HG02798 (cell line): ENCODE measurements around the gene BACH2.
A peak's percentile ranks its signal among the peaks of the same experiment; 100 is the strongest.
"Not testable (repeated sequence)": the region's sequence is repeated elsewhere in the genome, so short reads cannot be mapped to it uniquely, and the experiment has no call there.

Experiments
- ATAC-seq: cut with Tn5 transposase; IDR thresholded peaks from one replicate; pipeline ENCODE4 v1.9.1; 2021; ENCODE audit warnings: mild to moderate bottlenecking; ENCODE audit not compliant: unreplicated experiment, poor library complexity

The BACH2 gene

DNA sequence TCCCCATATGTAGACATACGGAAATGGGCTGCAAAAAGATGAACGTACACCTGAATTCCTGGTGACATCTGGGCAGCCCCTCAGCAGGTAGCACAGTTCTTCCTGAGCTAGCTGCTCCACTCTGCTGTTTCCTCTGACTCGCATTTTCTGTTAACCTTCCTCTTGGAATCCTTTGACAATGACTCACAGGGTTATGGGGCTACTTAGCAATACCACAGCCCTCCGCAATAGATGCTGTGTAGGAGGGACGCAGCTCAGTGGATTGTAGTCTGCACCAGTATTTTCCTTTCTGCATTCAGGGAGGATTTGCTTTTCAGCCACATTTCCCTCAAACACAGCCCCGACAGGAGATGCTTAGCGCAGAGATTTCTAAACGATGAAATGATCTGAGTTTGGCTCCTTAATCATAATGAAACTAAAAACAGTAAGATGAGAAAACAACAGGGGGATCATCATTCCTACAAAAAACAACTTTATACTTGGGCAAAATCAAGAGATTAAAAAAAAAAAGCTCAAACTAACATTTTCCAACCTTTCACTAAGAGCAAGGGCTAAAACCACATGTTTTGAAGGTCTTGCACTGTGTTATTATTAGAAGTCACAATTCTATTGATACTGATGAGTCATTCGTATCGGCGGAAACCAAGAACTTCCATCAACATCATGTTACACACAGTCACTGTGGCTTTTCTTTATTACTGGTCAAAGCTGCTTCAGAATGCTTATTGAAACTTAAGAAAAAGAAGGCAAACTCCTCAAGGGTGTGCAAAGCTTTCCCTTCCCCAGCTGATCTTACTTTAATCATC is 12.2 kb downstream of the BACH2 start:
- ATAC-seq, result peak; percentile 84

DNA sequence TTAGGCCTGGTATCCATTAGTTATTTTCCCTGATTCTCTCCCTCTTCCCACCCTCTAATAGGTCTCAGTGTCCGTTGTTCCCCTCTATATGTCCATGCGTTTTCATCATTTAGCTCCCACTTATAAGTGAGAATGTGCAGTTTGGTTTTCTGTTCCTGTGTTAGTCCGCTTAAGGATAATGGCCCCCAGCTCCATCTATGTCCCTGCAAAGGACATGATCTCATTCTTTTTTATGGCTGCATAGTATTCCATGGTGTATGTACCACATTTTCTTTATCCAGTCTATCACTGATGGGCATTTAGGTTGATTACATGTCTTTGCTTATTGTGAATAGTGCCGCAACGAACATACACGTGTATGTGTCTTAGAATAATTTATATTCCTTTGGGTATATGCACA is 14.4 kb downstream of the BACH2 start:
- not testable (repeated sequence) for ATAC-seq

- no peak for ATAC-seq
Measured at GRCh38 chr6:90278129-90278528, 18.5 kb downstream of the BACH2 start.

GRCh38 chr6:90277302-90278011 is 19.2 kb downstream of the BACH2 start:
- ATAC-seq, result no peak

- ATAC-seq, result no peak
Measured at GRCh38 chr6:90274451-90275030, 22.1 kb downstream of the BACH2 start.

GRCh38 chr6:90273863-90274262 is 22.8 kb downstream of the BACH2 start:
- no peak for ATAC-seq

- no peak for ATAC-seq
Measured at GRCh38 chr6:90272895-90273294, 23.7 kb downstream of the BACH2 start.

GRCh38 chr6:90271831-90272230 is 24.8 kb downstream of the BACH2 start:
- no peak for ATAC-seq

DNA sequence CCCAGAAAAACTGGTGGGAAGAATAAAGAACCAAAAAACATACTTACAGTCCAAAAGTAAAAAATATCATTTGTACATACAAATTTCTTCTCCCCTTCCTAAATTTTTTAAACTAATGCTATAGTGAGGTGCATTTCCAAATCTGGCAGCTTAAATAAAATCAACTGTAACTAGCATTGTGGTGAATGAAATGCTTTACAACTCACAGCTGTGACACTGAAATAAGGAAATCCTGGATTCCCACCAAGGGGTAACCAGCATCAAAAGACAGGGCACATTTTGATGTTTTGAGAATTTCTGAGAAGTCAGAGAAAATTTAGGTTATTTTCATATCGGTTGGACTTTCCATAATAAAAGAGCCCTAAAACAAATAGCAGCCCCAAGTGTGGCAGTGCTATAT is 27.3 kb downstream of the BACH2 start:
- ATAC-seq, result no peak

DNA sequence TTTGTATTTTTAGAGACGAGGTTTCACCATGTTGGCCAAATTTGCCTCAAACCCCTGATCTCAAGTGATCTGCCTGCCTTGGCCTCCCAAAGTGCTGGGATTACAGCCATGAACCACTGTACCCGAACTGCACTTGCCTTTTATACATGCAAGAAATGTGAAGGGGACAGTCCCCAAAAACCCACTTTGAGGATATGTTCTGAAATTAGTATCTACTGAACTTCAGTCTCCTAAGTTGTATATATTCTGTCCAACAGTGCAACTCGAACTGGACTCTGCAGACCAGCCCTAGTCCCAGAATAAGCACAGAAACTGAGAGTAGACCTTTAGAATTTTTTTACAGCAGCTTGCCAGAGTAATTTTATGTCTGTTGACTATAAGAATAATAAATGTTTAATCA is 28.5 kb downstream of the BACH2 start:
- no peak for ATAC-seq

DNA sequence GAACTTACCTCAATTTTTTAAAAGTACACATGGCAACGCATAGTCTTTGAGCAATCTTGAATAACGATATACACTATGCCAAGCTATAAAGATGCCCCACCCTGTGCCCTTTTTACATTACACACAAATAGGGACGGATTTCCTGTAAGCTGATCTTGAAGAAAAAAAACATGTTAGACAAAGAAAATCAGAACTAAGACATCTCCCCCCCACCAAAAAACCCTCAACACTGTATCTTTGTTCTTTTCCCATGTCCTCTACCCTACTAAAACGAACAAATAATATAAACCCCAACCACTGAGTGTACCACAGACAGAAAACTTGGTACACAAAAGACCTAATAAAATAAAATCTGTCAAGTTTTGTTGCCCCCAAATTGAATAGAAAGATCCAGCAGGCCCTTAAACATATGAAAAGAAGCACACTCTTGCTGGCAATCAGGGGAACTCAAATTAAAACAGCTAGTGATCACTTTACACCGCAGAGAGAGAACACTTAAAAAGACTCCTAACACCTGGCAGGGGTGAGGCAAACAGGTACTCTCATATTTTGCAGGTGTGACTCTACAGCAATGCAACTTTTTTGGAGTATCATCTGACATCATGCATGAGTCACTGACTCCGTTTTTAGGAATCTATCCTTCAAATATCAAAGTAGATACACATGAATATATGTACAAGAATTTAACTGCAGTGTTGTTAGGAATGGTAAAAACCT is 29.6 kb downstream of the BACH2 start:
- no peak for ATAC-seq

DNA sequence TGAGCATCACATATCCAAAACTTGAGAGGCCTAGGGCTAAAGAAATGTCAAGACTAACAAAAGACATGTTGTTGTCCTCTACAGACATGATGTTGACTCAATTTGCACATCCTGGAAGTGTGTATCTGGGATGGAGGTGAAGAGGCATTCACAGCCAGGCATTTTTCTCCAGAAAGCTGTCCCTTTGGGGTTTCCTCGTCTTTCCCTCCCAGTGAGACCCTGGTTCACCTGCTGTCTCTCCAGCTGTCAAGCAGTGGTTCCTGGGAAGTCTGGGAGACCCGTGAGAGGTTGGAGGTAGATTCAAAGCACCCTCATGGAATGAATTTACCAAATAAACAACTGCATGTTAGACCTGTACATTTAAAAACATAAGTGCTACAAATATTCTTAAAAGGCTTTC is 32.1 kb downstream of the BACH2 start:
- ATAC-seq, result no peak

DNA sequence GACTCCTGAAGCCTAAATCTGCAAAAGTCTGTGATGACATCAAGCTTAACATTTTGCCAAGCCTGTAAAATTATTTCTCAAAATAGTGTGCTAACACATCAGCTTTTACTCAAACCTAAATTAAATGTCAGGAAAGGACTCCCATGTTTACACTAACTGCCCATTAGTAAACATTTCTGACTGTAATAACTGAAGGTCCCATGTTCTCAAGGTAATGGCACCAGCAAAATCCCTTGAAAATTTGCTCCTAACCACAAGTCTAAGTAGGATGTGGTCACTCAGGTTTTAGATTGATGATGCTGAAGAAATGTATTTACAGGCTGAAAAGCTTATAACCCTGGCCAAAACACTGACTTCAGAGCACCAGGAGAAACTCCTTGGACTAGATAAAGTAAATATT is 33.0 kb downstream of the BACH2 start:
- no peak for ATAC-seq

DNA sequence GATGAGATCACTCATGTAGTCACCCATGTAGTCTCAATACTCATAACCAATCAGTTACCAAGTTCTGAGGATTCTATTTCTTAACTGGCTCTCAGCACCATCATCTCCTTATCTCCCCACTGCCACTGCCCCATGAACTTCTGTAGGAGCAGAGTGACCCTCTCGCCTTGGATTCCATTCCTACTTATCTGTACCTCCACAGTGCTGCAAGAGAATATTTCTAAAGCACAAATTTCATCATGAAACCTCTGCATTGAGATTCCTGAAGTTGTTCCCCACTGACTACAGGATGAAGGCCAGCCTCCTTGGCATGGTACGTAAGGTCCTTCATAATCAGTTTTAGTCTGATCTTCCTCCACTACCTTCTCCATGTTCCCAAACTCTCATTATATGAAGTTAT is 34.8 kb downstream of the BACH2 start:
- no peak for ATAC-seq

DNA sequence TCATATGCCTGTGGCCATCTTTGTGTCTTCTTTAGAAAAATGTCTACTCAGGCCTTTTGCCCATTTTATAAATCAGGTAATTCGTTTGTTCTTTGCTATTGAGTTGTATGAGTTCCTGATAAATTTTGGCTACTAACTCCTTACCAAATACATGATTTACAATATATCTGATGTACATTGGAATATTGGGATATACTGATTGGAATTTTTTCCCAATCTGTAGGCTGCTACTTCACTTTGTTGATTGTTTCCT is 39.2 kb downstream of the BACH2 start:
- ATAC-seq, result no peak

DNA sequence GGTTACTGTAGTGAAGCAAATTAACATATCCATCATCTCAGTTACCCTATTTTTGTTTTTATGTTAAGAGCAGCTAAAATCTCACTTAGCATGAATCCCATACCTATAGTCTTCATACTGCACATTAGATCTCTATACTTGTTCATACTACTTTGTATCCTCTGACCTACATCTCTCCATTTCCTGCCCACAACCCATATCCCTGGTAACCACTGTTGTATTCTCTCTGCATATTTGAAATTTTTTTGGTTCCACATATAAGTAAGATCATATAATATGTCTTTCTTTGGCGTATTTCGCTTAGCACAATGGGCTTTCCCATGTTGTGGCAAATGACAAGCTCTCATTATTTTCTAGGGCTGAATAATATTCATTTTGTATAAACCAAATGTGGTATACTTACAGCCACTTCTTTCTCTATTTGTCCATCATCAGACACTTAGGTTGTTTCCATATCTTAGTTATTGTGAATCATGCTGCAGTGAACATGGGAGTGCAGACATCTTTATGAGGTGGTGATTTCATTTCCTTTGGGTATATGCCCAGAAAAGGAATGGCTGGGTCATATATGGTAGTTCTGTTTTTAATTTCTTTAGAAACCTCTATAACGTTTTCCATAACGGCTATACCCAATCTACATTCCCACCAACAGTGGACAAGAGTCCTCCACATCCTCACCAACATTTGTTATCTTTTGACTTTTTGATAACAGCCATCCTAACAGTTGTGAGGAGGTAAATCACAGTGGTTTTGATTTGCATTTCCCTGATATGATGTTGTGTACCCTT is 39.8 kb downstream of the BACH2 start:
- ATAC-seq, result no peak

- ATAC-seq, result no peak
Measured at GRCh38 chr6:90253631-90254030, 43.0 kb downstream of the BACH2 start.

DNA sequence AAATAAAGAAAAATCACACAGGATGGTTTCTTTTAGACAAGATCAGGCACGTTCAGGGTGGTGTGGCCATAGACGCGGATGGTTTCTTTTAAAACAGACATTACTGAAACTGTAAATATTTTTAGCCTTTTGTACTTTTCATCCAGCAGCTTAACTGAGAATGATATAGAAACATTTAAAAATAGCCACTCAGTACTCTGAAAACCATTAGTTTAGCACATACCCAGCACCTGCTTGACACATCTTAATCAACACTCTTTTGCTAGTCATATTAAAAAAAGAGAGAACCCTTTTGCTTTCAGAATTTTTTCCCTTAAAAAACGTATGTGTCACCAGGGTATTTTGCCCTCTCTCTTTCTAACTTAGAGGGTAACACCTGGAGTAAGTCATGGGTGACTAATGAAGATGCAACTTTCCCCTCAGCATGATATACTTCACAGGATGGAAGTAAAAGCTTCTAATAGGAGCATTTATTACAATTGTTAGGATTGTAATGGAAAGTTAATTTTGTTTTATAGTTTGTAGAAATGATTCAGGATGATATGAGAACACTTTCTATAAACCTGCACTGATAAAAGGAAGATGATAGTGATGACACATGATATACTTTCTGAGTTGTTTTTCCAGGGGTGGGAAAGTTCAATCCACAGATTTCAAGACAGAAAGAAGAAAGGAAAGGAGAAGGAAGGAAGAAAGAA is 45.2 kb downstream of the BACH2 start:
- ATAC-seq, result peak; percentile 96

DNA sequence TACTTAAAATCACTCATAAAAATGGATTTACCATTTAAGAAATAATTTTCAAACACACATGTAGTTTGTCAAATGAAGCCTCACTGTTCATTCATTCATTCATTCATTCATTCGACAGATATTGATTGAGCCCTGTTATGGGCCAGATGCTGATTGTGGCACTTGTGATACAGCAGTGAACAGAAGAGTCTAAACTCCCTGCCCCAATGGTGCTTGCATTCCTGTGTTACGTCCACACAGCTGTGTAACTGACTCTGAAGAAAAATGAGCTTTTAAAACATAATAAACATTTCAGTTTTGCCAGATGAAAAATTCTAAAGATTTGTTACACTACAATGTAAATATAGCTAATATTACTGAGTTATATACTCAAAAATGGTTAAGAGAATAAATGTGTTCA is 46.2 kb downstream of the BACH2 start:
- ATAC-seq, result no peak

- ATAC-seq, result no peak
Measured at GRCh38 chr6:90249458-90249857, 47.2 kb downstream of the BACH2 start.
